IMR-90 (cell line): ENCODE data around the gene MYORG. TPM values are rescaled to one million over a fixed set of nuclear protein-coding genes. Genes with fewer than 3 reads are reported as not detected.

Source experiments
- ATAC-seq: fragments of 200-7000 bp; cut with Tn5 transposase; 2 replicates; pipeline ENCODE4 v1.9.1; 2020; ENCODE audit warnings: low read depth, mild to moderate bottlenecking, moderate library complexity
- BruUV-seq: library from RNA; stranded (reverse); fragments of 400-500 nt; replicated peaks from 2 replicates; lab custom pipeline; 2021; lab: Mats Ljungman, UMichigan
- CTCF ChIA-PET: fragments of 300-600 bp; formaldehyde crosslinking; extraction: SDS; loops from one replicate; lab custom pipeline; 2021; ENCODE audit warnings: antibody characterized with exemption; lab: Yijun Ruan, JAX
- POLR2A ChIA-PET: fragments of 300-600 bp; sonication (Branson Sonifier 250); formaldehyde crosslinking; loops from one replicate; lab custom pipeline; 2022; ENCODE audit warnings: antibody characterized with exemption; ENCODE audit not compliant: unreplicated experiment; lab: Charles Lee
- DNase-seq: peaks from one replicate; pipeline ENCODE4 v3.0.0; 2013
- H2AFZ ChIP-seq: replicated peaks from 2 replicates; pipeline ENCODE3; 2013; ENCODE audit warnings: low read length, mild to moderate bottlenecking; ENCODE audit not compliant: poor library complexity
- H2AK5ac ChIP-seq: 2 replicates; pipeline ENCODE4 v1.6.1; 2013; ENCODE audit warnings: low read depth, low read length, inconsistent platforms
- H2AK9ac ChIP-seq: replicated peaks from 2 replicates; pipeline ENCODE3; 2013; ENCODE audit warnings: mild to moderate bottlenecking, low read depth, low read length, moderate library complexity; ENCODE audit not compliant: poor library complexity
- H2BK120ac ChIP-seq: 2 replicates; pipeline ENCODE4 v1.6.1; 2013; ENCODE audit warnings: low read depth, low read length, inconsistent platforms
- H2BK15ac ChIP-seq: 3 replicates; pipeline ENCODE4 v1.6.1; 2013; ENCODE audit warnings: low read depth, low read length, inconsistent platforms
- H2BK20ac ChIP-seq: 2 replicates; pipeline ENCODE4 v1.6.1; 2013; ENCODE audit warnings: low read depth, mild to moderate bottlenecking, inconsistent platforms, low read length, moderate library complexity
- H2BK5ac ChIP-seq: 2 replicates; pipeline ENCODE4 v1.6.1; 2013; ENCODE audit warnings: mild to moderate bottlenecking, low read depth, low read length, inconsistent platforms; ENCODE audit not compliant: poor library complexity, severe bottlenecking
- H3K14ac ChIP-seq: replicated peaks from 2 replicates; pipeline ENCODE4 v1.6.1; 2013; ENCODE audit warnings: low read depth, low read length, inconsistent platforms
- H3K18ac ChIP-seq: 2 replicates; pipeline ENCODE4 v1.6.1; 2013; ENCODE audit warnings: low read depth, low read length, control low read depth
- H3K23ac ChIP-seq: 2 replicates; pipeline ENCODE4 v1.6.1; 2013; ENCODE audit warnings: low read depth, low read length, inconsistent platforms
- H3K27ac ChIP-seq: 2 replicates; pipeline ENCODE4 v1.5.1; 2013; ENCODE audit warnings: mild to moderate bottlenecking, control low read depth, low read length; ENCODE audit not compliant: insufficient read depth
- H3K27me3 ChIP-seq: 2 replicates; pipeline ENCODE4 v1.6.1; 2013; ENCODE audit warnings: low read length; ENCODE audit not compliant: control insufficient read depth, insufficient read depth
- H3K36me3 ChIP-seq: 2 replicates; pipeline ENCODE4 v1.6.1; 2013; ENCODE audit warnings: low read length, mixed read lengths; ENCODE audit not compliant: control insufficient read depth, insufficient read depth
- H3K4ac ChIP-seq: 2 replicates; pipeline ENCODE4 v1.6.1; 2013; ENCODE audit warnings: low read depth, low read length, inconsistent platforms
- H3K4me1 ChIP-seq: 2 replicates; pipeline ENCODE4 v1.6.1; 2013; ENCODE audit warnings: low read length, mixed read lengths; ENCODE audit not compliant: control insufficient read depth, insufficient read depth
- H3K4me2 ChIP-seq: 2 replicates; pipeline ENCODE4 v1.6.1; 2013; ENCODE audit warnings: low read depth, mild to moderate bottlenecking, control low read depth, low read length, moderate library complexity
- H3K4me3 ChIP-seq: 2 replicates; pipeline ENCODE4 v1.5.1; 2013; ENCODE audit warnings: low read depth, mild to moderate bottlenecking, control low read depth, low read length, moderate library complexity; ENCODE audit not compliant: insufficient read depth
- H3K56ac ChIP-seq: 2 replicates; pipeline ENCODE4 v1.6.1; 2013; ENCODE audit warnings: low read length, inconsistent platforms; ENCODE audit not compliant: insufficient read depth; ENCODE audit errors: extremely low read depth
- H3K79me1 ChIP-seq, 2 experiments: 2 replicates each; pipeline ENCODE4 v1.6.1; 2013; ENCODE audit warnings: low read length in 2 of 2, inconsistent platforms in 1 of 2, low read depth in 1 of 2
- H3K9ac ChIP-seq: 2 replicates; pipeline ENCODE4 v1.6.1; 2013; ENCODE audit warnings: low read depth, low read length, control low read depth
- H3K9me1 ChIP-seq: 2 replicates; pipeline ENCODE4 v1.6.1; 2013; ENCODE audit warnings: low read length, inconsistent platforms; ENCODE audit not compliant: insufficient read depth
- H3K9me3 ChIP-seq: 2 replicates; pipeline ENCODE4 v1.6.1; 2013; ENCODE audit warnings: low read length; ENCODE audit not compliant: control insufficient read depth, insufficient read depth
- H4K20me1 ChIP-seq: 2 replicates; pipeline ENCODE4 v1.6.1; 2013; ENCODE audit warnings: low read length, inconsistent platforms; ENCODE audit not compliant: insufficient read depth
- H4K5ac ChIP-seq: 2 replicates; pipeline ENCODE4 v1.6.1; 2013; ENCODE audit warnings: mild to moderate bottlenecking, low read depth, low read length, control low read depth
- H4K8ac ChIP-seq, 2 experiments: 2 replicates each; pipeline ENCODE4 v1.6.1; 2013; ENCODE audit warnings: low read depth in 2 of 2, low read length in 2 of 2, control low read depth in 1 of 2, inconsistent platforms in 1 of 2
- H4K91ac ChIP-seq: 2 replicates; pipeline ENCODE4 v1.6.1; 2013; ENCODE audit warnings: low read depth, low read length, inconsistent platforms; ENCODE audit not compliant: insufficient read depth
- CEBPB ChIP-seq: IDR thresholded peaks from 2 replicates; pipeline ENCODE4 v1.6.1; 2012; ENCODE audit warnings: low read depth, low read length, improper control_type of control experiment
- CHD1 ChIP-seq: IDR thresholded peaks from 2 replicates; pipeline ENCODE4 v1.6.1; 2012; ENCODE audit warnings: low read depth, low read length, improper control_type of control experiment
- ELK1 ChIP-seq: fragments of 150-350 bp; IDR thresholded peaks from 2 replicates; pipeline ENCODE4 v1.6.1; 2016; ENCODE audit warnings: low read depth, mild to moderate bottlenecking, low read length, moderate library complexity, borderline replicate concordance
- FOS ChIP-seq: fragments of 150-350 bp; IDR thresholded peaks from 2 replicates; pipeline ENCODE4 v1.6.1; 2016; ENCODE audit warnings: low read depth, low read length
- MAFK ChIP-seq: IDR thresholded peaks from 2 replicates; pipeline ENCODE4 v1.6.1; 2012; ENCODE audit warnings: low read depth, low read length, improper control_type of control experiment
- MAZ ChIP-seq: IDR thresholded peaks from 2 replicates; pipeline ENCODE4 v1.6.1; 2012; ENCODE audit warnings: low read depth, mild to moderate bottlenecking, low read length, improper control_type of control experiment, moderate library complexity, borderline replicate concordance
- MXI1 ChIP-seq: IDR thresholded peaks from 2 replicates; pipeline ENCODE4 v1.6.1; 2012; ENCODE audit warnings: low read depth, mild to moderate bottlenecking, low read length, moderate library complexity, borderline replicate concordance
- NFE2L2 ChIP-seq: fragments of 150-350 bp; IDR thresholded peaks from 2 replicates; pipeline ENCODE4 v1.6.1; 2016; ENCODE audit warnings: low read depth, mild to moderate bottlenecking, low read length
- POLR2A ChIP-seq: IDR thresholded peaks from 2 replicates; pipeline ENCODE4 v1.6.1; 2012; ENCODE audit warnings: mild to moderate bottlenecking, low read depth, low read length
- RAD21 ChIP-seq: IDR thresholded peaks from 2 replicates; pipeline ENCODE4 v1.6.1; 2012; ENCODE audit warnings: low read length, improper control_type of control experiment
- RCOR1 ChIP-seq: IDR thresholded peaks from 2 replicates; pipeline ENCODE4 v1.6.1; 2012; ENCODE audit warnings: mild to moderate bottlenecking, low read length, improper control_type of control experiment; ENCODE audit not compliant: insufficient replicate concordance
- RFX5 ChIP-seq: IDR thresholded peaks from 2 replicates; pipeline ENCODE4 v1.8.0; 2012; ENCODE audit warnings: low read depth, mild to moderate bottlenecking, low read length, moderate library complexity
- SMC3 ChIP-seq: fragments of 150-350 bp; IDR thresholded peaks from 2 replicates; pipeline ENCODE4 v1.6.1; 2016; ENCODE audit warnings: low read depth, mild to moderate bottlenecking, antibody characterized with exemption, low read length, moderate library complexity
- USF2 ChIP-seq: fragments of 150-350 bp; IDR thresholded peaks from 2 replicates; pipeline ENCODE4 v1.6.1; 2017; ENCODE audit warnings: mild to moderate bottlenecking, antibody characterized with exemption, low read length, low read depth
- WGBS, 2 experiments: methylation state at CpG; one replicate each; pipeline versions ENCODE4 v1.1.5 to v1.1.7; 2013; ENCODE audit warnings: missing lambda C conversion rate in 2 of 2; ENCODE audit not compliant: insufficient read length in 1 of 2; ENCODE audit errors: extremely low coverage in 2 of 2; 5-methylcytosine and 5-hydroxymethylcytosine counted together
- dilution Hi-C: fragments of 300-500 bp; cut with HindIII; formaldehyde crosslinking; loops from one replicate; pipeline ENCODE4 v1.14.3; 2018; ENCODE audit warnings: low sequenced_read_pairs; ENCODE audit not compliant: unreplicated experiment
- in situ Hi-C: fragments of 300-500 bp; cut with MboI; formaldehyde crosslinking; loops from 3 replicates; pipeline ENCODE4 v1.14.3; 2019; ENCODE audit warnings: low sequenced_read_pairs, inconsistent platforms, mixed read lengths
- intact Hi-C: fragments of 100-400 bp; cut with micrococcal nuclease; formaldehyde crosslinking; loops from 2 replicates; pipeline ENCODE4 v1.10.0; 2022
- polyA plus RNA-seq, 3 experiments: library from polyadenylated mRNA; depleted of rRNA; stranded (reverse); fragments of >200 nt; gene quantifications; 2 replicates each; pipeline ENCODE4 v1.2.3, GENCODE V29; 2012; ENCODE audit warnings: low replicate concordance in 1 of 3
- total RNA-seq: library from RNA; depleted of rRNA; stranded (reverse); fragments of >200 nt; gene quantifications from 2 replicates; pipeline ENCODE4 v1.2.3, GENCODE V29; 2012
- TF ChIP-seq, protein P1 (sequence below): conservative IDR thresholded peaks from 2 replicates; pipeline ENCODE4 v1.5.1; 2012; ENCODE audit warnings: mild to moderate bottlenecking, low read depth, low read length, improper control_type of control experiment

Gene MYORG
- total and polyA plus RNA-seq, 2 of the 4 experiments (the other 2 are of a cell fraction), result 0.36 to 0.60 TPM

DNA sequence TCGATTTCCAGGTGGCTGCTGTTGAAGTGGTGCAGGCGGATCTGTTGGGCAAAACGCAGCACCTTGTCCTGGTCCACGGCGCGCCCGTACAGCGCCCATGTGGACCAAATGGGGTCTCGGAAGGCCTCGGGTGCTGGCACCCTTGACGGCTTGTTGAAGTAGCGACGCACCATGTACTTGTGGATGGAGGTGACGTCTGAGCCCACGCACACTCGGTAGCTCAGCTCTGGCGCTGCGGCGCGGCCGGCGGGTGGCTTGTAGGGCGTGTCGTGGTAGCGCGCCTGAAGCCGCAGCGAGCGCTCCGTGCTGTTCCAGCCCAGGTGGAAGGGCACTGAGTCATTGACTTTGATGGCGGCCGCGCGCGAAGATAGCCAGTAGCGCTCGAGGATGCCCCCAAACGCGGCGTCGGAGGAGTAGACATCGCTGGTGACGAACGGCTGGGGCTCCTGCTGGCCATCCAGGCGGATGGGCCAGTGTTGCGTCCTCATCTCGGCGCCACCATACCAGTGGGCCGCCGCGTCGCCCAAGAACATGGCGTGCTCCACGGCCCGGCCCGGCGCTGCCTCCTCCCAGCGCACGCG, 4.7 kb downstream of the MYORG start:
- Histone ChIP-seq H2AK5ac (no peak overlapping the region), H3K18ac (no peak overlapping the region), H3K4me2 (no peak overlapping the region), H3K27ac (no peak overlapping the region), H3K27me3 (peaks cover 26% of the 10 kb centered on the region; the same call in 1 of the 2 replicates), H2AFZ (peak overlapping the region; percentile 85), H2BK20ac (no peak overlapping the region), H3K4ac (no peak overlapping the region), H4K5ac (no peak overlapping the region), H4K20me1 (no peaks in the 10 kb centered on the region; the same call in 1 of the 2 replicates), H4K8ac (no peak overlapping the region), H3K23ac (no peak overlapping the region), H3K79me1 (no peaks in the 10 kb centered on the region), H3K4me1 (peaks cover 2% of the 10 kb centered on the region; the same call in 1 of the 2 replicates), H3K4me3 (no peak overlapping the region), H3K36me3 (peaks cover 3% of the 10 kb centered on the region; the same call in 1 of the 2 replicates), H2BK5ac (no peak overlapping the region), H4K91ac (no peak overlapping the region), H3K9ac (no peak overlapping the region), H3K9me3 (peaks cover 12% of the 10 kb centered on the region; the same call in 1 of the 2 replicates), H3K56ac (no peak overlapping the region), H3K9me1 (peaks cover 4% of the 10 kb centered on the region; the same call in 1 of the 2 replicates), H3K14ac (no peak overlapping the region), H2BK15ac (no peak overlapping the region), H2BK120ac (no peak overlapping the region), H2AK9ac (no peak overlapping the region)
- intact Hi-C loops, result no loop called here
- in situ Hi-C loops, result no loop called here
- 64% methylated on average over 50 of the region's 60 CpGs; no CpG with 5 or more reads in 1 of the 2 experiments for WGBS, 2 experiments
- TF ChIP-seq, protein P1, sequence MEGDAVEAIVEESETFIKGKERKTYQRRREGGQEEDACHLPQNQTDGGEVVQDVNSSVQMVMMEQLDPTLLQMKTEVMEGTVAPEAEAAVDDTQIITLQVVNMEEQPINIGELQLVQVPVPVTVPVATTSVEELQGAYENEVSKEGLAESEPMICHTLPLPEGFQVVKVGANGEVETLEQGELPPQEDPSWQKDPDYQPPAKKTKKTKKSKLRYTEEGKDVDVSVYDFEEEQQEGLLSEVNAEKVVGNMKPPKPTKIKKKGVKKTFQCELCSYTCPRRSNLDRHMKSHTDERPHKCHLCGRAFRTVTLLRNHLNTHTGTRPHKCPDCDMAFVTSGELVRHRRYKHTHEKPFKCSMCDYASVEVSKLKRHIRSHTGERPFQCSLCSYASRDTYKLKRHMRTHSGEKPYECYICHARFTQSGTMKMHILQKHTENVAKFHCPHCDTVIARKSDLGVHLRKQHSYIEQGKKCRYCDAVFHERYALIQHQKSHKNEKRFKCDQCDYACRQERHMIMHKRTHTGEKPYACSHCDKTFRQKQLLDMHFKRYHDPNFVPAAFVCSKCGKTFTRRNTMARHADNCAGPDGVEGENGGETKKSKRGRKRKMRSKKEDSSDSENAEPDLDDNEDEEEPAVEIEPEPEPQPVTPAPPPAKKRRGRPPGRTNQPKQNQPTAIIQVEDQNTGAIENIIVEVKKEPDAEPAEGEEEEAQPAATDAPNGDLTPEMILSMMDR, result no peak
- TF ChIP-seq MXI1 (no peak), MAFK (no peak), MAZ (no peak), CEBPB (no peak), SMC3 (no peak), ELK1 (no peak), RFX5 (no peak), RCOR1 (no peak), POLR2A (no peak), USF2 (no peak), RAD21 (no peak), FOS (no peak), NFE2L2 (no peak), CHD1 (no peak)
- ChIA-PET POLR2A (no interaction called here), CTCF (no interaction called here)
- dilution Hi-C loops, result no loop called here
- DNase-seq (no peak), ATAC-seq (no peak)
- no TSS peak for BruUV-seq
